ENCODE results near the gene KLK2.
A peak's percentile ranks its signal among the peaks of the same experiment; 100 is the strongest.

DNA sequence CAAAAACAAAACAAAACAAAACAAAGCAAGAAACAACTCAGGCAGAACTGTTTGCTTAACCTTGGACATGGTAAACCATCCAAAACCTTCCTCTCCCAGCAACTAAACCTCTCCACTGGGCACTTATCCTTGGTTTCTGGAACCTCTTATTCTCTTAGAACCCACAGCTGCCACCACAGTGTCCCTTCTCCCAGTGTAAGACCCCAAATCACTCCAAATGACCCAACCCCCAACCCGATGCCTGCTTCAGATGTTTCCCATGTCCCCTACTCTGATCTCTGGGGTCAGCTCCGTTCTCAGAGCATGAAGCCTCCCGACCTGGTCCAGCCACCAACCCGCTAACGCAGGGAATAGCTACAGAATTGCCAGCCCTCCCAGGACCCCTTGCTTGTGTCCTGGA, 972 bp downstream of the KLK2 start:
- TF ChIP-seq, protein P1, sequence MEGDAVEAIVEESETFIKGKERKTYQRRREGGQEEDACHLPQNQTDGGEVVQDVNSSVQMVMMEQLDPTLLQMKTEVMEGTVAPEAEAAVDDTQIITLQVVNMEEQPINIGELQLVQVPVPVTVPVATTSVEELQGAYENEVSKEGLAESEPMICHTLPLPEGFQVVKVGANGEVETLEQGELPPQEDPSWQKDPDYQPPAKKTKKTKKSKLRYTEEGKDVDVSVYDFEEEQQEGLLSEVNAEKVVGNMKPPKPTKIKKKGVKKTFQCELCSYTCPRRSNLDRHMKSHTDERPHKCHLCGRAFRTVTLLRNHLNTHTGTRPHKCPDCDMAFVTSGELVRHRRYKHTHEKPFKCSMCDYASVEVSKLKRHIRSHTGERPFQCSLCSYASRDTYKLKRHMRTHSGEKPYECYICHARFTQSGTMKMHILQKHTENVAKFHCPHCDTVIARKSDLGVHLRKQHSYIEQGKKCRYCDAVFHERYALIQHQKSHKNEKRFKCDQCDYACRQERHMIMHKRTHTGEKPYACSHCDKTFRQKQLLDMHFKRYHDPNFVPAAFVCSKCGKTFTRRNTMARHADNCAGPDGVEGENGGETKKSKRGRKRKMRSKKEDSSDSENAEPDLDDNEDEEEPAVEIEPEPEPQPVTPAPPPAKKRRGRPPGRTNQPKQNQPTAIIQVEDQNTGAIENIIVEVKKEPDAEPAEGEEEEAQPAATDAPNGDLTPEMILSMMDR (optimal IDR thresholded peaks at IDR 0.05 in 1 of 3, IDR thresholded peaks at IDR 0.05 in 1 of 3, conservative IDR thresholded peaks at IDR 0.05 in 1 of 3; ENCODE audit: extremely low read depth in 1 of 3, insufficient read depth in 2 of 3, low read length in 3 of 3), result no peak
- TF ChIP-seq EZH2 (IDR thresholded peaks at IDR 0.05; ENCODE audit: low read length), result peak; percentile 21

Measured in keratinocyte (primary cell).